ENCODE data around the gene LY9.

LY9 gene

GRCh38 chr1:160795951-160796383, at the start of gene LY9:
TSS of gene LY9 (plus strand) at chr1:160796174. CDS start at chr1:160796188, 14 bp downstream.
- no peak for DNase-seq

GRCh38 chr1:160746836-160747500, 49.0 kb upstream of the LY9 start:
- DNase-seq, result no peak

- no peak for DNase-seq
These were observed 48.3 kb upstream of the LY9 start for GRCh38 chr1:160747717-160748116.

GRCh38 chr1:160748181-160748877, 47.6 kb upstream of the LY9 start:
- no peak for DNase-seq

- no peak for DNase-seq
These were observed 47.1 kb upstream of the LY9 start for GRCh38 chr1:160748878-160749269.

GRCh38 chr1:160750608-160751007, 45.4 kb upstream of the LY9 start:
- no peak for DNase-seq

- no peak for DNase-seq
These were observed 43.6 kb upstream of the LY9 start for GRCh38 chr1:160752406-160752805.

GRCh38 chr1:160752924-160753323, 43.0 kb upstream of the LY9 start:
- no peak for DNase-seq

- no peak for DNase-seq
These were observed 42.4 kb upstream of the LY9 start for GRCh38 chr1:160753594-160753993.

GRCh38 chr1:160755461-160755860, 40.5 kb upstream of the LY9 start:
- no peak for DNase-seq

- DNase-seq, result no peak
These were observed 39.8 kb upstream of the LY9 start for GRCh38 chr1:160755911-160756848.

GRCh38 chr1:160756849-160757201, 39.1 kb upstream of the LY9 start:
- no peak for DNase-seq

- DNase-seq, result no peak
These were observed 37.5 kb upstream of the LY9 start for GRCh38 chr1:160758521-160758920.

- no peak for DNase-seq
These were observed 36.2 kb upstream of the LY9 start for GRCh38 chr1:160759740-160760139.

- no peak for DNase-seq
These were observed 34.9 kb upstream of the LY9 start for GRCh38 chr1:160761046-160761445.

- peak in 1 of 3 experiments; percentile 28 for DNase-seq
These were observed 34.1 kb upstream of the LY9 start for GRCh38 chr1:160761886-160762285.

- no peak for DNase-seq
These were observed 32.0 kb upstream of the LY9 start for GRCh38 chr1:160763993-160764392.

GRCh38 chr1:160767395-160768294, 28.3 kb upstream of the LY9 start:
- DNase-seq, result no peak

GRCh38 chr1:160768295-160768657, 27.7 kb upstream of the LY9 start:
- peak in 1 of 3 experiments; percentile 33 for DNase-seq

GRCh38 chr1:160772331-160772730, 23.6 kb upstream of the LY9 start:
- no peak for DNase-seq

- DNase-seq, result no peak
These were observed 22.9 kb upstream of the LY9 start for GRCh38 chr1:160773093-160773492.

- no peak for DNase-seq
These were observed 20.9 kb upstream of the LY9 start for GRCh38 chr1:160774886-160775719.

Data from NCI-H1417 (cell line).